Chondrocyte (in vitro differentiated cells): ENCODE results near the gene FARP1. TPM values are rescaled to one million over a fixed set of nuclear protein-coding genes. Genes with fewer than 3 reads are reported as not detected.

Source experiments
- DNase-seq: peaks from one replicate; pipeline ENCODE4 v3.0.0; 2021; ENCODE audit warnings: mixed read lengths, low spot score
- H3K27ac Mint-ChIP-seq: one replicate; pipeline ENCODE4 v1.8.0; 2021; ENCODE audit warnings: mild to moderate bottlenecking, moderate library complexity, mixed read lengths; ENCODE audit not compliant: unreplicated experiment
- H3K27me3 Mint-ChIP-seq: 2 replicates; pipeline ENCODE4 v1.8.0; 2021; ENCODE audit warnings: low read depth, mixed read lengths
- H3K36me3 Mint-ChIP-seq: 2 replicates; pipeline ENCODE4 v1.8.0; 2021; ENCODE audit warnings: low read depth, mixed read lengths
- H3K4me1 Mint-ChIP-seq: 2 replicates; pipeline ENCODE4 v1.8.0; 2021; ENCODE audit warnings: low read depth, mild to moderate bottlenecking, mixed read lengths
- H3K4me3 Mint-ChIP-seq: one replicate; pipeline ENCODE4 v1.8.0; 2021; ENCODE audit warnings: mild to moderate bottlenecking, moderate library complexity, mixed read lengths; ENCODE audit not compliant: unreplicated experiment
- H3K9me3 Mint-ChIP-seq: 2 replicates; pipeline ENCODE4 v1.8.0; 2021; ENCODE audit warnings: low read depth, mixed read lengths
- total RNA-seq: library from RNA; stranded (reverse); gene quantifications from 3 replicates; pipeline ENCODE4 v1.2.1, GENCODE V29; 2021
- TF ChIP-seq, protein P1 (sequence below): fragments of 200-600 bp; sonication (generic); IDR thresholded peaks from 2 replicates; pipeline ENCODE4 v1.5.0; 2021; ENCODE audit warnings: antibody characterized with exemption, mild to moderate bottlenecking, moderate library complexity

Gene FARP1
- total RNA-seq, 1 donor from 2014 or later: 331 TPM

DNA sequence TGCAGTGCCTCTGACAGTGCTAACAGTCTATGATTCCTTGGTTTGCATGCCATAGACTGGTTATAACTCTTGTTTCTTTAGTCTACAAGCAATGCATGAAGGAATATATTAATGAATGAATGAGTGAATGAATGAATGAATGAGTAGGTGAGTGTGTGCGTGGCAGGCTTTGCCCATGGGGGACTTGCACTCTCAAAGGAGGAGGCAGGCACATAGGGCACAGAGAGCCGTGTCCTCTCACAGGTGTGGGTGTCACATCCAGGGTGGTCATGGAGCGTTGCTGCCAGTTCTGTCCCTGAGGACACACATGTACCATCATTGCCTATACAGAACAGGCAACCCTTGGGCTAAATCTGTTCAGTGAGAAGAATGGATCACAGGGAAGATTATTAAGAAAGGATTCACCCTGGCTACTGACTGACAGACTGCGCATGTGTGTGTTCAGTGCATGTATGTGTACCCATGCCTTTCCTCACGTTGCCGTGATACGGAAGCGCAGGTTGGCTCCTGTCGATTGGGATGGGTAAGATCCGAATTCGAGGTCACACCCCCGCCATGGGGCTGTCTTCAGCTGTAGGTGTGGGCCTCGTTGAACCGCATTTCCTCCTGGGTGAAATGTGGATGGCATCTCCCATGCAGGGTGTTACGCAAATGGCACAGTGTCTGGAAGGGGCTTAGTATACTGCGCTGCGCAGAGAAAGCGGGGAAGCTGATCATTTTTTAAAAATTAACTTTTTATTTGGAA lies 272.6 kb downstream of the FARP1 start:
- Mint-ChIP-seq H3K4me1 (no peaks in the 10 kb centered on the region), H3K4me3 (no peak overlapping the region), H3K36me3 (peaks cover 63% of the 10 kb centered on the region), H3K27ac (no peak overlapping the region), H3K9me3 (peaks cover 2% of the 10 kb centered on the region), H3K27me3 (no peaks in the 10 kb centered on the region)
- TF ChIP-seq, protein P1, sequence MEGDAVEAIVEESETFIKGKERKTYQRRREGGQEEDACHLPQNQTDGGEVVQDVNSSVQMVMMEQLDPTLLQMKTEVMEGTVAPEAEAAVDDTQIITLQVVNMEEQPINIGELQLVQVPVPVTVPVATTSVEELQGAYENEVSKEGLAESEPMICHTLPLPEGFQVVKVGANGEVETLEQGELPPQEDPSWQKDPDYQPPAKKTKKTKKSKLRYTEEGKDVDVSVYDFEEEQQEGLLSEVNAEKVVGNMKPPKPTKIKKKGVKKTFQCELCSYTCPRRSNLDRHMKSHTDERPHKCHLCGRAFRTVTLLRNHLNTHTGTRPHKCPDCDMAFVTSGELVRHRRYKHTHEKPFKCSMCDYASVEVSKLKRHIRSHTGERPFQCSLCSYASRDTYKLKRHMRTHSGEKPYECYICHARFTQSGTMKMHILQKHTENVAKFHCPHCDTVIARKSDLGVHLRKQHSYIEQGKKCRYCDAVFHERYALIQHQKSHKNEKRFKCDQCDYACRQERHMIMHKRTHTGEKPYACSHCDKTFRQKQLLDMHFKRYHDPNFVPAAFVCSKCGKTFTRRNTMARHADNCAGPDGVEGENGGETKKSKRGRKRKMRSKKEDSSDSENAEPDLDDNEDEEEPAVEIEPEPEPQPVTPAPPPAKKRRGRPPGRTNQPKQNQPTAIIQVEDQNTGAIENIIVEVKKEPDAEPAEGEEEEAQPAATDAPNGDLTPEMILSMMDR: no peak
- DNase-seq: no peak

DNA sequence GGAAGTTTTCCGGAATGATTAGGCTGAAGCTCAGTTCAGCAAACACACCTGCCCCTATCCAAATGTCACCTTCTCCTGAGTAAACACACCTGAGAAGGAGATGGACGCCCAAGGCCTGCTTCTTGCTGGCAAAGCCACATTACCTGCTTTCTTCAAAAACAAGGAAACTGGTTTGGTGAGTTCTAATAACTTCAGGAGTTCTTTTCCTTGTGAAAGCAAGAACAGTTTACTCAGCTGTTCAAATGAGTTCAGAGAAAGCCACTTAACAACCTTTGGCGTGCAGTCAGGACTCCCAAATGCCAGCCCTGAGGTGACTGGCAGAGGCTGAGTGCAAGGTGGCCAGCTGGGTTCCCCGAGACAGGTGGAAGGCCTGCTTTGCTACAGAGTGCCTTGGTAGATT lies 273.5 kb downstream of the FARP1 start:
- no peaks in the 10 kb centered on the region for H3K27me3 Mint-ChIP-seq
- H3K4me1 Mint-ChIP-seq: no peaks in the 10 kb centered on the region
- no peak for DNase-seq
- H3K36me3 Mint-ChIP-seq: peaks cover 67% of the 10 kb centered on the region
- H3K9me3 Mint-ChIP-seq: peaks cover 2% of the 10 kb centered on the region
- H3K4me3 Mint-ChIP-seq: no peak overlapping the region
- no peak overlapping the region for H3K27ac Mint-ChIP-seq
- TF ChIP-seq, protein P1: no peak

DNA sequence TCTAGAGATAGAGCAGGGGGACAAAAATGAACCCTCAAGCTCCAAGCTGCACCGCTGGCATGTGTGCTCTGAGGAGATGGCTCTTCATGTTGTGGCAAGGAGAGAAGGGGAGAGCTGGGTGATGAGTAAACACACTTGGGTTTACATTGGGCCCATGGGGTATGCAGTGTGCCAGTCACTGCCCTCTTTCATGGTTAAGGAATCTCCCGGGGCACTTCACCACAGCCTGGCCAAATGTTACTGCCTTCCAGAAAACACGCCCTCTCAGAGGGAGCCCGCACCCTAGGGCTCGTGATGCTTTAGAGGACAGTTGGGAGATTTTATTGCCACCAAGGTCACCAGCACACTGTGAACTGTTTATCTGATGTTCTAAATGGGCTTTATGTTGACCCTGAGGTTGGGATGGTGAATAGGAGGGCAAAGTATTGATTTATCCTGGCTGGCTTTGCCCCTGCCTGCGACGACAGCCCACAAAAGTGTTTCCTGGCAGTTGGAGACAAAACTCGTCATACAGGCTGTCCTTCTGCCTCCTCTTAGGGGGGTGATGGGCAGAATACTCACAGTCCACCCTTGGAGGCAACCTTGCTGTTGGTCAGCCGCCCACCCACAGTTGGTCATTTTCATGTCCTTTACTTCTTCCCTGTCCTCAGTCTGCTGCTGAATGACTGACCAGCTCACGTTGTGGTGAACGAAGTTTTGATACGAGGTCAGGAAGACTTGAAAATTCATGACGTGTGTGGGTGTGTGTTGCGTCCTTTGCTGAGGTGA lies 277.1 kb downstream of the FARP1 start:
- Mint-ChIP-seq H3K4me3 (no peak overlapping the region), H3K27me3 (no peaks in the 10 kb centered on the region), H3K36me3 (peaks cover 63% of the 10 kb centered on the region), H3K4me1 (no peaks in the 10 kb centered on the region), H3K9me3 (peaks cover 2% of the 10 kb centered on the region), H3K27ac (no peak overlapping the region)
- DNase-seq: no peak
- TF ChIP-seq, protein P1: no peak

DNA sequence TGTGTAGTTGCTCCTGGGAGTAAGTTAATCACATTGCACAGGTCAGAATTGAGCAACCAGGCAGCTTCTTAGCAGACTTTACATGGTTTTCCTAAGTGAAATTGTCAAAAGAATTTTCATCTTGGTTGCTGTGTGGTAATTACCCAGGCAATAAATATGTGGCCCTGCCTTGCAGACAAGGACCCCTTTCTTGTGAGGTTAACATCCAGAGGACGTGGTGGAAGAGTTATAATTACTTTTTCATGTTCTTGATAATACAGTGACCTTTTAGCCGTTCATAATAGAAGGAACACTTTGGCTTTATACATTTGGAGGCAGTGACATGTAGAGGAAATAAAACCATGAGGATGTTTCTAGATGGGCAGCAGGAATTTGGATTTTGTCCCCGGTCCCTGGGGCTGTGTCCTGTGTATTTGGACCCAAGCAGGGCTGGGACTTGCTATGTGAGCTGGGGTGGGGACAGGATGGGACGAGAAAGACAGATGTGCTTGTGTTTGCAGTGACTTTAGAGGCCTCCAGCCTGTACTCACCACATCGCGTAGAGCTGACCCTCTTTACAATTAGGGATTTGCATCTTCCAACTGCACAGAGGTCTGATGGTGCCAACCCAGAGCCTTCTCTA lies 277.8 kb downstream of the FARP1 start:
- TF ChIP-seq, protein P1: no peak
- Mint-ChIP-seq H3K27me3 (no peaks in the 10 kb centered on the region), H3K4me1 (no peaks in the 10 kb centered on the region), H3K27ac (no peak overlapping the region), H3K9me3 (peaks cover 2% of the 10 kb centered on the region), H3K4me3 (no peak overlapping the region), H3K36me3 (peaks cover 61% of the 10 kb centered on the region)
- no peak for DNase-seq

DNA sequence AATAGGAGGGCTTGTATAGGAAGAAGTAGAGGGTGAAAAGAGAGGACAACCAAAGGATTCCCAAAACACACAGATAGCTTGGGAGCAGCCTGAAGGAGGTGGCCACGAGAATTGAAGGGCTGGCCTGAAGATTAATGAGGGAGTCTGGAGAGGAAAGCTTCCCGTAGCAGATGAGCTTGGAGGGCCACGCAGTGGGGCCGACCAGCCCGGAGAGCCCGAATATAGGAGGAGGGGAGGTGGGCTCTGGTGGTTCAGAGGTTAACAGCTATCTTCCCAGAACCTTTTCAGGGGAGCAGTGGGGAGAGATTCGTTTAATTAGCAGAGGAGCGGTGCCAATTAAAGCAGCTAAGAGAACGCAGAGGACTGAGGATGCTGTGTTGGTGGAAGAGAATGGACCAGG lies 279.2 kb downstream of the FARP1 start:
- no peaks in the 10 kb centered on the region for H3K4me1 Mint-ChIP-seq

More for the DNA sequence above, 279.2 kb downstream of the FARP1 start:
- Mint-ChIP-seq H3K27me3 (no peaks in the 10 kb centered on the region), H3K9me3 (peaks cover 1% of the 10 kb centered on the region), H3K36me3 (peaks cover 61% of the 10 kb centered on the region), H3K4me3 (no peak overlapping the region), H3K27ac (no peak overlapping the region)
- DNase-seq: no peak
- TF ChIP-seq, protein P1: no peak
